HepG2 (cell line): ENCODE measurements around the gene FAM174C. TPM values are rescaled to one million over a fixed set of nuclear protein-coding genes. Genes with fewer than 3 reads are reported as not detected.
A peak's percentile ranks its signal among the peaks of the same experiment; 100 is the strongest.

Experiments used
- ARNT2 ChIP-seq: sonication (generic); formaldehyde crosslinking; IDR thresholded peaks from 2 replicates; pipeline ENCODE4 v1.8.0; 2022; ENCODE audit warnings: mild to moderate bottlenecking, low read depth, missing genetic modification reagents, moderate library complexity
- DNMT1 ChIP-seq: sonication (generic); formaldehyde crosslinking; IDR thresholded peaks from 2 replicates; pipeline ENCODE4 v1.5.1; 2020; ENCODE audit warnings: mild to moderate bottlenecking, missing genetic modification reagents
- ERF ChIP-seq: IDR thresholded peaks from 2 replicates; pipeline ENCODE4 v1.6.1; 2018; ENCODE audit warnings: missing biosample characterization, missing genetic modification reagents
- ETV6 ChIP-seq: sonication (generic); formaldehyde crosslinking; conservative IDR thresholded peaks from 2 replicates; pipeline ENCODE4 v1.4.0; 2020; ENCODE audit warnings: missing genetic modification reagents
- FOXC1 ChIP-seq: sonication (generic); formaldehyde crosslinking; IDR thresholded peaks from 2 replicates; pipeline ENCODE4 v1.8.0; 2022; ENCODE audit warnings: mild to moderate bottlenecking, missing genetic modification reagents, borderline replicate concordance
- KDM1A ChIP-seq: IDR thresholded peaks from 2 replicates; pipeline ENCODE4 v1.6.1; 2016; ENCODE audit warnings: missing compliant biosample characterization
- KDM6A ChIP-seq: IDR thresholded peaks from 2 replicates; pipeline ENCODE4 v1.6.1; 2016; ENCODE audit warnings: low read depth
- NCOR1 ChIP-seq: fragments of 200-600 bp; sonication (generic); IDR thresholded peaks from 2 replicates; pipeline ENCODE4 v1.7.0; 2017; ENCODE audit warnings: antibody characterized with exemption, low read length, borderline replicate concordance
- NR2F6 ChIP-seq, 2 experiments: IDR thresholded peaks; 2 replicates each; pipeline ENCODE4 v1.6.1; 2016; ENCODE audit warnings: antibody characterized with exemption in 1 of 2, mild to moderate bottlenecking in 1 of 2
- RARA ChIP-seq: IDR thresholded peaks from 2 replicates; pipeline ENCODE4 v1.6.1; 2016; ENCODE audit warnings: missing genetic modification reagents, missing compliant biosample characterization
- REPIN1 ChIP-seq: sonication (generic); formaldehyde crosslinking; IDR thresholded peaks from 2 replicates; pipeline ENCODE4 v1.8.0; 2022; ENCODE audit warnings: missing genetic modification reagents, low read depth, mild to moderate bottlenecking, borderline replicate concordance
- ZBTB20 ChIP-seq: sonication (generic); formaldehyde crosslinking; IDR thresholded peaks from 2 replicates; pipeline ENCODE4 v1.8.1; 2023; ENCODE audit warnings: missing genetic modification reagents, low read depth, mild to moderate bottlenecking, borderline replicate concordance
- ZBTB7B ChIP-seq: sonication (generic); formaldehyde crosslinking; IDR thresholded peaks from 2 replicates; pipeline ENCODE4 v1.4.0; 2020; ENCODE audit warnings: missing genetic modification reagents
- ZFP82 ChIP-seq: sonication (generic); formaldehyde crosslinking; IDR thresholded peaks from 2 replicates; pipeline ENCODE4 v1.5.1; 2020; ENCODE audit warnings: mild to moderate bottlenecking, missing genetic modification reagents, borderline replicate concordance
- ZFX ChIP-seq: sonication (generic); formaldehyde crosslinking; IDR thresholded peaks from 2 replicates; pipeline ENCODE4 v1.4.0; 2020; ENCODE audit warnings: mild to moderate bottlenecking, low read depth, missing genetic modification reagents, moderate library complexity
- ZFY ChIP-seq: sonication (generic); formaldehyde crosslinking; IDR thresholded peaks from 2 replicates; pipeline ENCODE4 v1.4.0; 2020; ENCODE audit warnings: missing genetic modification reagents
- ZNF329 ChIP-seq: sonication (generic); formaldehyde crosslinking; IDR thresholded peaks from 2 replicates; pipeline ENCODE4 v1.9.0; 2021; ENCODE audit warnings: low read depth, mild to moderate bottlenecking, missing genetic modification reagents
- ZNF333 ChIP-seq: sonication (generic); formaldehyde crosslinking; IDR thresholded peaks from 2 replicates; pipeline ENCODE4 v1.4.0; 2020; ENCODE audit warnings: mild to moderate bottlenecking, missing genetic modification reagents, borderline replicate concordance
- ZNF335 ChIP-seq: sonication (generic); formaldehyde crosslinking; IDR thresholded peaks from 2 replicates; pipeline ENCODE4 v1.4.0; 2020; ENCODE audit warnings: missing genetic modification reagents
- ZNF552 ChIP-seq: sonication (generic); formaldehyde crosslinking; IDR thresholded peaks from 2 replicates; pipeline ENCODE4 v1.9.0; 2022; ENCODE audit warnings: missing genetic modification reagents, mild to moderate bottlenecking, borderline replicate concordance
- ZNF567 ChIP-seq: sonication (generic); formaldehyde crosslinking; IDR thresholded peaks from 2 replicates; pipeline ENCODE4 v1.8.1; 2023; ENCODE audit warnings: mild to moderate bottlenecking, missing genetic modification reagents, borderline replicate concordance
- ZNF605 ChIP-seq: sonication (generic); formaldehyde crosslinking; IDR thresholded peaks from 2 replicates; pipeline ENCODE4 v1.8.0; 2022; ENCODE audit warnings: mild to moderate bottlenecking, missing genetic modification reagents
- polyA plus RNA-seq, 8 experiments: library from polyadenylated mRNA; depleted of rRNA in 3 of 8; stranded (reverse) in 7 of 8; unstranded in 1 of 8; fragments of >200 nt; fragmentation: Illumina TruSeq in 4 of 8; extraction: Trizol in 4 of 8; gene quantifications; 2 replicates each; pipeline versions ENCODE4 v1.2.1 to v1.2.3, GENCODE V29; 2011 to 2016; ENCODE audit warnings: low read depth in 4 of 8, missing spikeins in 1 of 8, mixed read lengths in 1 of 8; ENCODE audit not compliant: insufficient read depth in 1 of 8
- total RNA-seq, 5 experiments: library from RNA; depleted of rRNA; stranded (reverse); fragments of >200 nt; fragmentation: Illumina TruSeq; extraction: Trizol; gene quantifications; 2 replicates each; pipeline ENCODE4 v1.2.3, GENCODE V29; 2016; ENCODE audit warnings: low read depth in 1 of 5
- TF ChIP-seq, protein P1 (sequence below): sonication (generic); formaldehyde crosslinking; IDR thresholded peaks from 2 replicates; pipeline ENCODE4 v1.8.0; 2022; ENCODE audit warnings: missing genetic modification reagents, mild to moderate bottlenecking, moderate library complexity, borderline replicate concordance
- TF ChIP-seq, protein P2 (sequence below): sonication (generic); formaldehyde crosslinking; conservative IDR thresholded peaks from 2 replicates; pipeline ENCODE4 v1.5.0; 2020; ENCODE audit warnings: missing genetic modification reagents
- TF ChIP-seq, protein P3 (sequence below): IDR thresholded peaks from 2 replicates; pipeline ENCODE4 v1.6.1; 2016; ENCODE audit warnings: missing genetic modification reagents, missing compliant biosample characterization

The FAM174C gene
- total and polyA plus RNA-seq, 2 of the 13 experiments (the other 11 are each of a cell fraction or from before 2014, with no cell fraction given) = 19.5 to 31.3 TPM

DNA sequence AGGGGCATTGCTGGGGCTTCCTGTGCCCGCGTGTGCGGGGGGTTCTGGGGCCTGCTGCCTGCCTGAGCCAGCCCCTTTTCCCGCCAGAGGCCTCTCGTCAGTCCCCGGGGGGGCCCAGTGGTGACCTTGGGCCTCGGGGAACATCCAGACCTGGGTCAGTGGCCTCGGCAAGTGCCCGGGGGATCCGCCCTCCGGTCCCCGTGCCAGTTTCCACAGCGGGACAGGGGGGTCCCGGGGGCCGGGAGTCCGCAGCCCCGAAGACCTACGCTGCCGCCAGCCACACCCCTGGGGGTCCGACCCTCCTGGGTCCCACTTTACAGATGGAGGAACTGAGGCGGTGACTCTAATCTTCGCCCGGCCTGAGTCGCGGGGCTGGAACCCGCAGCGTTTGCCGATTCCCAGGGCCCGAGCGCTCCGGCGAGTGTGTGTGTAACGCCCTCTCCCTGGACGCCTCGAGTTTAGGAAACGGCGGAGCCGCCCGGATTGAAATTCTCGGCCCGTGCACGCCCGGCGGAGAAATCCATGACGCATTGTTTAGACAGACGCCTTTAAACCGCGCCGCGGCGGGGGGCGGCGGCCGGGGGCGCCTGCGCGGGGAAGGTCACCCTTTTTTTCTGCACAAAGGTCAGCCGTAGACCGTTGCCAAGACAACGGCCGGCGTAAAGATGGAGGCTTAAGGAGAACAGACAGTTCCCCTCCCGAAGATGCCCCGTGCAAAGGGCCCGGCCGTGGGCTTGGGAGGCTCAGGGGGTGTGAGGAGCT is 49.7 kb downstream of the FAM174C start (continued):
- peak; percentile 51; the same call in 1 of the 2 replicates for TF ChIP-seq ZBTB7B (CRISPR knock-in tag)
- TF ChIP-seq, protein P1, sequence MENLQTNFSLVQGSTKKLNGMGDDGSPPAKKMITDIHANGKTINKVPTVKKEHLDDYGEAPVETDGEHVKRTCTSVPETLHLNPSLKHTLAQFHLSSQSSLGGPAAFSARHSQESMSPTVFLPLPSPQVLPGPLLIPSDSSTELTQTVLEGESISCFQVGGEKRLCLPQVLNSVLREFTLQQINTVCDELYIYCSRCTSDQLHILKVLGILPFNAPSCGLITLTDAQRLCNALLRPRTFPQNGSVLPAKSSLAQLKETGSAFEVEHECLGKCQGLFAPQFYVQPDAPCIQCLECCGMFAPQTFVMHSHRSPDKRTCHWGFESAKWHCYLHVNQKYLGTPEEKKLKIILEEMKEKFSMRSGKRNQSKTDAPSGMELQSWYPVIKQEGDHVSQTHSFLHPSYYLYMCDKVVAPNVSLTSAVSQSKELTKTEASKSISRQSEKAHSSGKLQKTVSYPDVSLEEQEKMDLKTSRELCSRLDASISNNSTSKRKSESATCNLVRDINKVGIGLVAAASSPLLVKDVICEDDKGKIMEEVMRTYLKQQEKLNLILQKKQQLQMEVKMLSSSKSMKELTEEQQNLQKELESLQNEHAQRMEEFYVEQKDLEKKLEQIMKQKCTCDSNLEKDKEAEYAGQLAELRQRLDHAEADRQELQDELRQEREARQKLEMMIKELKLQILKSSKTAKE (CRISPR knock-in tag) = peak; percentile 26; the same call in 1 of the 2 replicates
- no peak for TF ChIP-seq ZNF333 (CRISPR knock-in tag)
- TF ChIP-seq NR2F6 (IDR thresholded peaks at IDR 0.05) = peak; percentile 57
- peak; percentile 90 for TF ChIP-seq NR2F6 (CRISPR knock-in tag; IDR thresholded peaks at IDR 0.05)
- peak; percentile 19 for TF ChIP-seq ZFX
- peak; percentile 20; the same call in 1 of the 2 replicates for TF ChIP-seq ARNT2
- peak; percentile 73; the same call in 1 of the 2 replicates for TF ChIP-seq ZNF335
- TF ChIP-seq ERF (CRISPR knock-in tag) = peak; percentile 59; the same call in 1 of the 2 replicates
- peak; percentile 51; the same call in 1 of the 2 replicates for TF ChIP-seq KDM6A (CRISPR knock-in tag)
- TF ChIP-seq ETV6 = 0 out of 2 replicates have a peak, but pooled peaks have one; percentile 57
- peak; percentile 47; the same call in 1 of the 2 replicates for TF ChIP-seq REPIN1
- peak; percentile 91 for TF ChIP-seq ZNF605
- TF ChIP-seq KDM1A (CRISPR knock-in tag) = peak; percentile 25; the same call in 1 of the 2 replicates
- TF ChIP-seq ZNF552 (CRISPR knock-in tag) = peak; percentile 39; the same call in 1 of the 2 replicates
- TF ChIP-seq ZFP82 = peak; percentile 82; the same call in 1 of the 2 replicates
- TF ChIP-seq, protein P2, sequence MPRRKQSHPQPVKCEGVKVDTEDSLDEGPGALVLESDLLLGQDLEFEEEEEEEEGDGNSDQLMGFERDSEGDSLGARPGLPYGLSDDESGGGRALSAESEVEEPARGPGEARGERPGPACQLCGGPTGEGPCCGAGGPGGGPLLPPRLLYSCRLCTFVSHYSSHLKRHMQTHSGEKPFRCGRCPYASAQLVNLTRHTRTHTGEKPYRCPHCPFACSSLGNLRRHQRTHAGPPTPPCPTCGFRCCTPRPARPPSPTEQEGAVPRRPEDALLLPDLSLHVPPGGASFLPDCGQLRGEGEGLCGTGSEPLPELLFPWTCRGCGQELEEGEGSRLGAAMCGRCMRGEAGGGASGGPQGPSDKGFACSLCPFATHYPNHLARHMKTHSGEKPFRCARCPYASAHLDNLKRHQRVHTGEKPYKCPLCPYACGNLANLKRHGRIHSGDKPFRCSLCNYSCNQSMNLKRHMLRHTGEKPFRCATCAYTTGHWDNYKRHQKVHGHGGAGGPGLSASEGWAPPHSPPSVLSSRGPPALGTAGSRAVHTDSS (CRISPR knock-in tag) = no peak
- peak; percentile 53 for TF ChIP-seq ZFY (CRISPR knock-in tag)
- peak; percentile 71; the same call in 1 of the 2 replicates for TF ChIP-seq NCOR1
- no peak for TF ChIP-seq ZNF329 (CRISPR knock-in tag)
- peak; percentile 51 for TF ChIP-seq RARA
- no peak for TF ChIP-seq ZNF567 (CRISPR knock-in tag)
- TF ChIP-seq FOXC1 (CRISPR knock-in tag) = peak; percentile 72; the same call in 1 of the 2 replicates
- 0 out of 2 replicates have a peak, but pooled peaks have one; percentile 44 for TF ChIP-seq DNMT1 (CRISPR knock-in tag)
- TF ChIP-seq, protein P3, sequence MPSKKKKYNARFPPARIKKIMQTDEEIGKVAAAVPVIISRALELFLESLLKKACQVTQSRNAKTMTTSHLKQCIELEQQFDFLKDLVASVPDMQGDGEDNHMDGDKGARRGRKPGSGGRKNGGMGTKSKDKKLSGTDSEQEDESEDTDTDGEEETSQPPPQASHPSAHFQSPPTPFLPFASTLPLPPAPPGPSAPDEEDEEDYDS (CRISPR knock-in tag) = 0 out of 2 replicates have a peak, but pooled peaks have one; percentile 22
- 0 out of 2 replicates have a peak, but pooled peaks have one; percentile 49 for TF ChIP-seq ZBTB20 (CRISPR knock-in tag)
